ENCODE data around the gene RGS3. TPM values are rescaled to one million over a fixed set of nuclear protein-coding genes. Genes with fewer than 3 reads are reported as not detected.

Gene RGS3
- polyA plus RNA-seq, 1 of the 3 experiments (the other 2 are of a cell fraction) = 50.6 TPM

GRCh38 chr9:113584428-113585084, 121.0 kb downstream of the RGS3 start:
- Histone ChIP-seq H3K9me2 (no peaks in the 10 kb centered on the region), H3K27ac (ENCODE audit: low read depth in 2 of 2, low read length in 1 of 2) (no peak overlapping the region), H2AFZ (ENCODE audit: low read depth) (no peak overlapping the region), H3K36me3 (replicated peaks in 1 of 2; ENCODE audit: control insufficient read depth in 1 of 2, insufficient read depth in 2 of 2, low read length in 1 of 2) (no peaks in the 10 kb centered on the region), H3K79me2 (ENCODE audit: insufficient read depth) (no peaks in the 10 kb centered on the region), H3F3A (replicated peaks; ENCODE audit: insufficient read depth) (peaks cover 6% of the 10 kb centered on the region), H3K9me3 (no peaks in the 10 kb centered on the region), H4K20me1 (ENCODE audit: insufficient read depth) (no peaks in the 10 kb centered on the region), H3K9ac (no peak overlapping the region), H3K4me3 (ENCODE audit: low read depth in 2 of 2, low read length in 1 of 2) (no peak overlapping the region), H3K4me2 (no peak overlapping the region), H3K4me1 (ENCODE audit: control insufficient read depth in 1 of 2, insufficient read depth in 2 of 2, low read depth in 1 of 2, low read length in 1 of 2) (peaks cover 12 to 36% of the 10 kb centered on the region in 2 experiments), H3K27me3 (ENCODE audit: insufficient read depth) (no peaks in the 10 kb centered on the region)
- no peak for DNase-seq
- 87% methylated on average over 5 of the region's 5 CpGs for WGBS (ENCODE audit: low lambda C conversion rate)
- ChIA-PET CTCF (interaction anchor here (0.6 to 44.7 kb wide), 6 partner anchors 26 to 296 kb away, joined by 3 to 1335 read pairs (median 4); no protein-coding TSS in a partner anchor), POLR2A (no interaction called here)
- no peak for TF ChIP-seq NFIC (IDR thresholded peaks at IDR 0.05; ENCODE audit: borderline replicate concordance)
- TF ChIP-seq EZH2phosphoT487 (IDR thresholded peaks at IDR 0.05; ENCODE audit: borderline replicate concordance, low read depth) = no peak
- TF ChIP-seq RFX5 (IDR thresholded peaks at IDR 0.05; ENCODE audit: low read length) = no peak
- TF ChIP-seq RCOR1 (IDR thresholded peaks at IDR 0.05; ENCODE audit: low read length) = no peak
- no peak for TF ChIP-seq GABPA (IDR thresholded peaks at IDR 0.05; ENCODE audit: low read depth)
- TF ChIP-seq FOXJ3 (CRISPR knock-in tag; IDR thresholded peaks at IDR 0.05) = no peak

GRCh38 chr9:113585085-113585442, 121.5 kb downstream of the RGS3 start:
- no peak overlapping the region for H2AFZ ChIP-seq (ENCODE audit: low read depth)
- no peak for DNase-seq
- H3K27ac ChIP-seq (ENCODE audit: low read depth in 2 of 2, low read length in 1 of 2) = no peak overlapping the region
- H3K4me3 ChIP-seq (ENCODE audit: low read depth in 2 of 2, low read length in 1 of 2) = no peak overlapping the region
- WGBS (ENCODE audit: low lambda C conversion rate) = 100% methylated on average over 4 of the region's 4 CpGs
- no peaks in the 10 kb centered on the region for H3K27me3 ChIP-seq (ENCODE audit: insufficient read depth)
- CTCF ChIA-PET = interaction anchor here (0.6 to 44.7 kb wide), 4 partner anchors 68 to 297 kb away, joined by 3 to 1335 read pairs (median 227); no protein-coding TSS in a partner anchor
- no peaks in the 10 kb centered on the region for H3K79me2 ChIP-seq (ENCODE audit: insufficient read depth)
- H3K9ac ChIP-seq = no peak overlapping the region
- no peaks in the 10 kb centered on the region for H3K36me3 ChIP-seq (replicated peaks in 1 of 2; ENCODE audit: control insufficient read depth in 1 of 2, insufficient read depth in 2 of 2, low read length in 1 of 2)
- peaks cover 7 to 31% of the 10 kb centered on the region in 2 experiments for H3K4me1 ChIP-seq (ENCODE audit: control insufficient read depth in 1 of 2, insufficient read depth in 2 of 2, low read depth in 1 of 2, low read length in 1 of 2)
- no peaks in the 10 kb centered on the region for H3K9me2 ChIP-seq
- H3F3A ChIP-seq (replicated peaks; ENCODE audit: insufficient read depth) = peaks cover 3% of the 10 kb centered on the region
- no peaks in the 10 kb centered on the region for H4K20me1 ChIP-seq (ENCODE audit: insufficient read depth)
- no peak overlapping the region for H3K4me2 ChIP-seq
- H3K9me3 ChIP-seq = no peaks in the 10 kb centered on the region
- POLR2A ChIA-PET = no interaction called here
- TF ChIP-seq MXI1 (IDR thresholded peaks at IDR 0.05; ENCODE audit: low read depth, low read length) = no peak
- TF ChIP-seq SIN3A (IDR thresholded peaks at IDR 0.05; ENCODE audit: borderline replicate concordance, low read depth, low read length) = no peak
- TF ChIP-seq RXRA (IDR thresholded peaks at IDR 0.05; ENCODE audit: borderline replicate concordance, low read depth) = no peak
- no peak for TF ChIP-seq GABPA (IDR thresholded peaks at IDR 0.05; ENCODE audit: low read depth)
- TF ChIP-seq EZH2phosphoT487 (IDR thresholded peaks at IDR 0.05; ENCODE audit: borderline replicate concordance, low read depth) = no peak
- TF ChIP-seq FOXJ3 (CRISPR knock-in tag; IDR thresholded peaks at IDR 0.05) = no peak
- TF ChIP-seq RAD21 (IDR thresholded peaks at IDR 0.05; ENCODE audit: low read length) = no peak

DNA sequence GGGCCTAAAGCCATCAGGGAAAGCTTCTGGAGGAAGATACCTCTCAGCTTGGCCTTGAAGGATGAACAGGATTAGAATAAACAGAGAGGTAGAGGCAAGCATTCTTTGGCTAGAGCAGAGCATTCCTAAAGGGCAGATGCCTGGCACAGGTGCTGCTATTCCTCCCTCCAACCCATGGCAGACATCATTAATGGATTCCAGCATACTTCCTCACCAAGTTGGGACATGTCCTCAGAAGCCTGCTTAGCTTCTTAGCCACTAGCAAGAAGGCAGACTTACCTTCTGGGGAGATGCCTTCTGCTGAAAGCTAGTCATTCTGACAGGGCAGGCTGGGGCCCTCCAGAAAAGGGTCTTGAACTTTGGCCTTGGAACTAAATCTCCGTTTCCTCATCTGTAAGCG, 122.0 kb downstream of the RGS3 start:
- H3K9me2 ChIP-seq = no peaks in the 10 kb centered on the region
- ChIA-PET CTCF (interaction anchor here (0.5 to 44.7 kb wide), 6 partner anchors 13 to 180 kb away, joined by 3 to 1335 read pairs (median 75); partner anchors contain the start of genes ALAD, C9orf43 and POLE3), POLR2A (no interaction called here)
- WGBS (ENCODE audit: low lambda C conversion rate) = 88% methylated on average over 2 of the region's 2 CpGs
- H2AFZ ChIP-seq (ENCODE audit: low read depth) = no peak overlapping the region
- no peaks in the 10 kb centered on the region for H3K36me3 ChIP-seq (replicated peaks in 1 of 2; ENCODE audit: control insufficient read depth in 1 of 2, insufficient read depth in 2 of 2, low read length in 1 of 2)
- no peak overlapping the region for H3K4me2 ChIP-seq
- no peaks in the 10 kb centered on the region for H4K20me1 ChIP-seq (ENCODE audit: insufficient read depth)
- no peak overlapping the region for H3K4me3 ChIP-seq (ENCODE audit: low read depth in 2 of 2, low read length in 1 of 2)
- H3K79me2 ChIP-seq (ENCODE audit: insufficient read depth) = no peaks in the 10 kb centered on the region
- no peaks in the 10 kb centered on the region for H3K27me3 ChIP-seq (ENCODE audit: insufficient read depth)
- peaks cover 2 to 26% of the 10 kb centered on the region in 2 experiments; a peak in 3 of 4 replicates for H3K4me1 ChIP-seq (ENCODE audit: control insufficient read depth in 1 of 2, insufficient read depth in 2 of 2, low read depth in 1 of 2, low read length in 1 of 2)
- DNase-seq = no peak
- no peak overlapping the region for H3K9ac ChIP-seq
- H3K27ac ChIP-seq (ENCODE audit: low read depth in 2 of 2, low read length in 1 of 2) = no peak overlapping the region
- H3F3A ChIP-seq (replicated peaks; ENCODE audit: insufficient read depth) = no peaks in the 10 kb centered on the region
- H3K9me3 ChIP-seq = no peaks in the 10 kb centered on the region
- TF ChIP-seq FOXM1 (IDR thresholded peaks at IDR 0.05; ENCODE audit: low read depth) (no peak), IRF3 (IDR thresholded peaks at IDR 0.05; ENCODE audit: low read depth, low read length) (no peak), CTCF (IDR thresholded peaks at IDR 0.05) (no peak), YY1 (IDR thresholded peaks at IDR 0.05; ENCODE audit: low read depth) (no peak), SIN3A (IDR thresholded peaks at IDR 0.05; ENCODE audit: borderline replicate concordance, low read depth, low read length) (no peak), TCF12 (IDR thresholded peaks at IDR 0.05) (no peak), MXI1 (IDR thresholded peaks at IDR 0.05; ENCODE audit: low read depth, low read length) (no peak)
- TF ChIP-seq, protein P1, sequence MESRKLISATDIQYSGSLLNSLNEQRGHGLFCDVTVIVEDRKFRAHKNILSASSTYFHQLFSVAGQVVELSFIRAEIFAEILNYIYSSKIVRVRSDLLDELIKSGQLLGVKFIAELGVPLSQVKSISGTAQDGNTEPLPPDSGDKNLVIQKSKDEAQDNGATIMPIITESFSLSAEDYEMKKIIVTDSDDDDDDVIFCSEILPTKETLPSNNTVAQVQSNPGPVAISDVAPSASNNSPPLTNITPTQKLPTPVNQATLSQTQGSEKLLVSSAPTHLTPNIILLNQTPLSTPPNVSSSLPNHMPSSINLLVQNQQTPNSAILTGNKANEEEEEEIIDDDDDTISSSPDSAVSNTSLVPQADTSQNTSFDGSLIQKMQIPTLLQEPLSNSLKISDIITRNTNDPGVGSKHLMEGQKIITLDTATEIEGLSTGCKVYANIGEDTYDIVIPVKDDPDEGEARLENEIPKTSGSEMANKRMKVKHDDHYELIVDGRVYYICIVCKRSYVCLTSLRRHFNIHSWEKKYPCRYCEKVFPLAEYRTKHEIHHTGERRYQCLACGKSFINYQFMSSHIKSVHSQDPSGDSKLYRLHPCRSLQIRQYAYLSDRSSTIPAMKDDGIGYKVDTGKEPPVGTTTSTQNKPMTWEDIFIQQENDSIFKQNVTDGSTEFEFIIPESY (IDR thresholded peaks at IDR 0.05; ENCODE audit: borderline replicate concordance, low read depth) = no peak
